GM13977 (cell line): ENCODE data around the gene NEURL3.
A peak's percentile ranks its signal among the peaks of the same experiment; 100 is the strongest.

Experiments
- DNase-seq: peaks from one replicate; pipeline ENCODE4 v3.0.0; 2012; ENCODE audit warnings: low spot score
- CTCF ChIP-seq: IDR thresholded peaks from 2 replicates; pipeline ENCODE4 v1.5.1; 2012; ENCODE audit warnings: mild to moderate bottlenecking, control low read depth; ENCODE audit not compliant: insufficient read depth; ENCODE audit errors: extremely low read depth, missing control alignments
- in situ Hi-C: fragments of 300-500 bp; cut with MboI; formaldehyde crosslinking; loops from one replicate; pipeline ENCODE4 v1.12.0; 2022; ENCODE audit warnings: low sequenced_read_pairs, low pct_unique_long_range_greater_than_20kb, mixed read lengths, inconsistent platforms; ENCODE audit not compliant: unreplicated experiment

Gene NEURL3

GRCh38 chr2:96491860-96492497, 13.2 kb downstream of the NEURL3 start:
- TF ChIP-seq CTCF = no peak
- DNase-seq = no peak
- in situ Hi-C loops = no loop called here

- in situ Hi-C loops = no loop called here
- no peak for TF ChIP-seq CTCF
- no peak for DNase-seq
These were observed 15.5 kb downstream of the NEURL3 start for GRCh38 chr2:96489663-96490062.

- in situ Hi-C loops = no loop called here
- TF ChIP-seq CTCF = no peak
- DNase-seq = no peak
These were observed 15.9 kb downstream of the NEURL3 start for GRCh38 chr2:96489261-96489660.

GRCh38 chr2:96486696-96487095, 18.5 kb downstream of the NEURL3 start:
- in situ Hi-C loops = no loop called here
- TF ChIP-seq CTCF = no peak
- DNase-seq = no peak

GRCh38 chr2:96485751-96486651, 19.2 kb downstream of the NEURL3 start:
- in situ Hi-C loops = no loop called here

GRCh38 chr2:96485350-96485749, 19.8 kb downstream of the NEURL3 start:
- in situ Hi-C loops = no loop called here
- no peak for DNase-seq
- no peak for TF ChIP-seq CTCF

More at GRCh38 chr2:96485751-96486651, 19.2 kb downstream of the NEURL3 start:
- no peak for TF ChIP-seq CTCF
- peak; percentile 85 for DNase-seq
